ENCODE results near the gene APBB1. TPM values are rescaled to one million over a fixed set of nuclear protein-coding genes. Genes with fewer than 3 reads are reported as not detected.

The APBB1 gene
- total and polyA plus RNA-seq, 2 donors (not counting 1 experiment from before 2014, with no cell fraction given): 23.4 to 32.5 TPM

GRCh38 chr11:6455070-6455469, 36.2 kb upstream of the APBB1 start:
- TF ChIP-seq CTCF (IDR thresholded peaks at IDR 0.05) (no peak), EZH2 (IDR thresholded peaks at IDR 0.05; ENCODE audit: borderline replicate concordance, insufficient read depth, low read depth, low read length, poor library complexity, severe bottlenecking) (no peak)
- CTCF ChIA-PET: interaction anchor here (0.9 to 2.1 kb wide), 3 partner anchors 9 to 76 kb away, joined by 3 to 9 read pairs (median 9); no protein-coding TSS in a partner anchor
- no peaks in the 10 kb centered on the region for H3K79me2 ChIP-seq (ENCODE audit: control insufficient read depth, insufficient read depth, low read length)
- no peak overlapping the region for H2AFZ ChIP-seq (ENCODE audit: insufficient read depth, low read depth, low read length, poor library complexity, severe bottlenecking)
- H4K20me1 ChIP-seq (ENCODE audit: control insufficient read depth, insufficient read depth, low read length, poor library complexity, severe bottlenecking): no peaks in the 10 kb centered on the region
- H3K27ac ChIP-seq (ENCODE audit: low read length in 2 of 2): no peak overlapping the region
- no peaks in the 10 kb centered on the region for H3K4me1 ChIP-seq (ENCODE audit: control insufficient read depth in 2 of 2, insufficient read depth in 2 of 2, low read length in 2 of 2)
- H3K4me2 ChIP-seq (replicated peaks; ENCODE audit: low read depth, low read length, poor library complexity, severe bottlenecking): no peak overlapping the region
- H3K9me3 ChIP-seq (ENCODE audit: control extremely low read depth in 1 of 3, control insufficient read depth in 2 of 3, insufficient read depth in 1 of 3, low read length in 2 of 3): no peaks in the 10 kb centered on the region
- WGBS (ENCODE audit: insufficient coverage): 100% methylated on average over 1 of the region's 2 CpGs
- DNase-seq (no peak), ATAC-seq (ENCODE audit: low read depth) (no peak)
- H3K9me3 Mint-ChIP-seq (ENCODE audit: insufficient read depth): no peaks in the 10 kb centered on the region
- H3K4me1 Mint-ChIP-seq: no peaks in the 10 kb centered on the region
- no peaks in the 10 kb centered on the region for H3K27me3 ChIP-seq (replicated peaks in 1 of 4; ENCODE audit: control extremely low read depth in 1 of 4, control insufficient read depth in 3 of 4, insufficient read depth in 4 of 4, low read length in 3 of 4)
- POLR2A ChIA-PET: no interaction called here
- H3K36me3 ChIP-seq (replicated peaks in 1 of 2; ENCODE audit: control extremely low read depth in 1 of 2, control insufficient read depth in 1 of 2, extremely low read depth in 1 of 2, insufficient read depth in 2 of 2, low read length in 1 of 2): peaks cover 0 to 21% of the 10 kb centered on the region in 2 experiments
- no peak overlapping the region for H3K27ac Mint-ChIP-seq
- no peaks in the 10 kb centered on the region for H3K27me3 Mint-ChIP-seq
- no peak overlapping the region for H3K9ac ChIP-seq (ENCODE audit: low read length)
- intact Hi-C loops (cut with micrococcal nuclease): no loop called here
- no peak overlapping the region for H3K4me3 Mint-ChIP-seq
- no peak overlapping the region for H3K4me3 ChIP-seq (ENCODE audit: control extremely low read depth in 1 of 5, extremely low read depth in 1 of 5, insufficient read depth in 1 of 5, low read depth in 2 of 5, low read length in 4 of 5)

- Histone ChIP-seq H3K4me1 (ENCODE audit: control insufficient read depth in 2 of 2, insufficient read depth in 2 of 2, low read length in 2 of 2) (no peaks in the 10 kb centered on the region), H3K4me3 (ENCODE audit: control extremely low read depth in 1 of 5, extremely low read depth in 1 of 5, insufficient read depth in 1 of 5, low read depth in 2 of 5, low read length in 4 of 5) (no peak overlapping the region), H3K27me3 (replicated peaks in 1 of 4; ENCODE audit: control extremely low read depth in 1 of 4, control insufficient read depth in 3 of 4, insufficient read depth in 4 of 4, low read length in 3 of 4) (no peaks in the 10 kb centered on the region), H4K20me1 (ENCODE audit: control insufficient read depth, insufficient read depth, low read length, poor library complexity, severe bottlenecking) (no peaks in the 10 kb centered on the region), H3K27ac (ENCODE audit: low read length in 2 of 2) (no peak overlapping the region), H3K9ac (ENCODE audit: low read length) (no peak overlapping the region), H3K79me2 (ENCODE audit: control insufficient read depth, insufficient read depth, low read length) (no peaks in the 10 kb centered on the region), H3K36me3 (replicated peaks in 1 of 2; ENCODE audit: control extremely low read depth in 1 of 2, control insufficient read depth in 1 of 2, extremely low read depth in 1 of 2, insufficient read depth in 2 of 2, low read length in 1 of 2) (peaks cover 0 to 23% of the 10 kb centered on the region in 2 experiments), H3K4me2 (replicated peaks; ENCODE audit: low read depth, low read length, poor library complexity, severe bottlenecking) (no peak overlapping the region), H3K9me3 (ENCODE audit: control extremely low read depth in 1 of 3, control insufficient read depth in 2 of 3, insufficient read depth in 1 of 3, low read length in 2 of 3) (no peaks in the 10 kb centered on the region), H2AFZ (ENCODE audit: insufficient read depth, low read depth, low read length, poor library complexity, severe bottlenecking) (no peak overlapping the region)
- ATAC-seq (ENCODE audit: low read depth) (no peak), DNase-seq (no peak)
- ChIA-PET CTCF (interaction anchor here (1.0 to 2.1 kb wide), 5 partner anchors 8 to 74 kb away, joined by 3 to 9 read pairs (median 5); no protein-coding TSS in a partner anchor), POLR2A (no interaction called here)
- TF ChIP-seq CTCF (IDR thresholded peaks at IDR 0.05) (no peak), EZH2 (IDR thresholded peaks at IDR 0.05; ENCODE audit: borderline replicate concordance, insufficient read depth, low read depth, low read length, poor library complexity, severe bottlenecking) (no peak)
- H3K4me1 Mint-ChIP-seq: no peaks in the 10 kb centered on the region
- intact Hi-C loops (cut with micrococcal nuclease): no loop called here
- H3K9me3 Mint-ChIP-seq (ENCODE audit: insufficient read depth): no peaks in the 10 kb centered on the region
- WGBS (ENCODE audit: insufficient coverage): 100% methylated on average over 2 of the region's 2 CpGs
- no peak overlapping the region for H3K27ac Mint-ChIP-seq
- no peaks in the 10 kb centered on the region for H3K27me3 Mint-ChIP-seq
- H3K4me3 Mint-ChIP-seq: no peak overlapping the region
Observed at GRCh38 chr11:6453152-6453551, 34.3 kb upstream of the APBB1 start.
